ENCODE data around the gene ZCCHC4.
"Not testable (repeated sequence)": the region's sequence is repeated elsewhere in the genome, so short reads cannot be mapped to it uniquely, and the experiment has no call there.

The ZCCHC4 gene

GRCh38 chr4:25320773-25321172, 8.2 kb downstream of the ZCCHC4 start:
- DNase-seq (ENCODE audit: extremely low read depth in 1 of 2, low read depth in 1 of 2), result no peak

DNA sequence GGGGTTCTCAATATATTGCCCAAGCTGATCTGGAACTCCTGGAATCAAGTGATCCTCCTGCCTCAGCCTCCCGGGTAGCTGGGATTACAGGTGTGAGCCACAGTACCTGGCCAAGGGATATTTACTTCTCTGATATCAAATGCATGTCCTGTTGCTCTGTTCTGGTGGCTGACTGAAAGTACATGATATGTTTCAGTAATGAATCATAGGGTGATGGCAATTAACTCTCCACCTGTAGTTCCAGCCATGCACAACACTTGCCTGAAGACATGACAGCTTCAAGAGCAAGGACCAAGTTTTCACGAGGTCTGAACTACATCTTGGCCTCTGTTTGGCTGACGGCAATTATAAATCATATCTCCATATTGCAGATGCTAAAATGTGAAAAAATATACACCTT, 9.1 kb downstream of the ZCCHC4 start:
- DNase-seq (ENCODE audit: extremely low read depth in 1 of 2, low read depth in 1 of 2), result no peak

- not testable (repeated sequence) for DNase-seq (ENCODE audit: extremely low read depth in 1 of 2, low read depth in 1 of 2)
Measured at GRCh38 chr4:25328463-25328862, 15.9 kb downstream of the ZCCHC4 start.

- DNase-seq (ENCODE audit: extremely low read depth in 1 of 2, low read depth in 1 of 2), result no peak
Measured at GRCh38 chr4:25330335-25330734, 17.8 kb downstream of the ZCCHC4 start.

DNA sequence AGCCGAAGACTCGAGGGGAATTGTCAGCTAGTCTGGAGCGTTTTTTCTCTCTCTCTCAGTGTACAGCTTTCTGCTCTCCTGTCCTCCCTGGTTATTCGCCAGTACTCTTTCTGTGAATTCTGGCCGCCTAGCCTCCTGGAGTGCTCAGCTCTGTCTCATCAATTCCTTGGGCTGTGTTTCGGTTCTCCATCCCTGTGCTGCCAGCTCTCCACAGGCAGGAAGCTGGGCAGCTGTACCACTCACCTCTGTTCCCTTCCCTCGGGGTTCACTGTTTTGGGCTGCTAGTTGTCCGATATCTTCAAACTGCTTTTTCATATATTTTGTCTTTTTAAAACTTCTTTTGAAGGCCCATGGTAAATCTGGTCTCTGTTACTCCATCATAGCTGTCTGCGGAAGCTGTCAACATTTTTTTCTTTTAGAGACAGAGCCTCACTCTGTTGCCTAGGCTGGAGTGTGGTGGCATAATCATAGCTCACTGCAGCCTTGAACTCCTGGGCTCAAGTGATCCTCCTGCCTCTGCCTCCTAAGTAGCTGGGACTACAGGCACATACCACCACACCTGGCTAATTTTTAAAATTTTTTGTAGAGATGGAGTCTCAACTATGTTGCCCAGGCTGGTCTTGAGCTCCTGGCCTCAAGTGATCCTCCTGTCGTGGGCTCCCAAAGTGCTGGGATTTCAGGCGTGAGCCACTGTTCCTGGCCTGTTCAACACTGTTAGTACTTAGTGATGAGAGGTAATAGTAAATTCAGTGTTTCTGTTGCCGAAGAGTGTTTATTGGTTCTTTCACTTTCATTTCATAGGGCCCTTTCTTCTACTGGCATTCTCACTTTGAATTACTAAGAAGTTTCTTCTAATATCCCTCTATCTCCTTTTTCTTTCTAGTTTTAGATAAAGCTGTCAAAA, 18.6 kb downstream of the ZCCHC4 start:
- DNase-seq (ENCODE audit: extremely low read depth in 1 of 2, low read depth in 1 of 2), result no peak

GRCh38 chr4:25343671-25344070, 31.1 kb downstream of the ZCCHC4 start:
- no peak for DNase-seq (ENCODE audit: extremely low read depth in 1 of 2, low read depth in 1 of 2)

DNA sequence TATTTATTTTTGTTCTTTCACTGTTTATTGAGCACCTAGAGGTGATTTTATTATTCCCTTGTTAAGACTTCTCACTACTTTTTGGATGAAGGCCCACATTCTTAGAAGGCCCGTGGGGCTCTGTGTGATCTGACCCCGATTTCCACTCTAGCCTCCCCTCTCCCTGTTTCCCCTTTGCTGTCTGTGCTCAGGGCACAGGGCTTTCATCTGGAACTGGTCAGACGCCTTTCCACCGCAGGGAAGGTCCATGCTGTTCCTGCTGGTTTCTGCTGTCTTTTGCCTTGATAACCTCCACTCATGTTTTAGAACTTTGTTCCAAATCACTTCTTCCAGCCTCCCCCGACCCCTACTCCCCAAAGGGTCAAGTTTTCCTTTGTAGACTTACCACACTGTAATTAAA, 33.2 kb downstream of the ZCCHC4 start:
- no peak for DNase-seq (ENCODE audit: extremely low read depth in 1 of 2, low read depth in 1 of 2)

DNA sequence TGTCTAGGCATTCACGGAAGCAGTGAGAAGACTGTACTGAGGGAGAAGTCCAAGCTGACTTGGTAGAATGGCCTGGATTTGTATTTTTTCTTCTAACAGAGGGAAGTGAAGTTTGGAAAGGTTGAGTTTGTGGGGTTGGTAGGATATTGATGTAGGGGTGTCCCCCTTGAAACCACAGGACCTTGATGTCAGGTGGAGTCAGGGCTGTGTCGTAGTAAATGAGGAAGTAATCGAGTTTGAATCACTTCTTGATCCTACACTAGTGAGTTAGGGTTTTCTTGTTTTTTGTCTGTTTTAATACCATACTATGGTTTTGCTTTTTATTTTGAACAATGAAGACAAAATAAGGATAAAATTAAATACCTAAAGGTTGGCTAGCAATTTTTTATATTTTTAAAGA, 34.3 kb downstream of the ZCCHC4 start:
- DNase-seq (ENCODE audit: extremely low read depth in 1 of 2, low read depth in 1 of 2), result no peak

- DNase-seq (ENCODE audit: extremely low read depth in 1 of 2, low read depth in 1 of 2), result no peak
Measured at GRCh38 chr4:25347473-25347872, 34.9 kb downstream of the ZCCHC4 start.

DNA sequence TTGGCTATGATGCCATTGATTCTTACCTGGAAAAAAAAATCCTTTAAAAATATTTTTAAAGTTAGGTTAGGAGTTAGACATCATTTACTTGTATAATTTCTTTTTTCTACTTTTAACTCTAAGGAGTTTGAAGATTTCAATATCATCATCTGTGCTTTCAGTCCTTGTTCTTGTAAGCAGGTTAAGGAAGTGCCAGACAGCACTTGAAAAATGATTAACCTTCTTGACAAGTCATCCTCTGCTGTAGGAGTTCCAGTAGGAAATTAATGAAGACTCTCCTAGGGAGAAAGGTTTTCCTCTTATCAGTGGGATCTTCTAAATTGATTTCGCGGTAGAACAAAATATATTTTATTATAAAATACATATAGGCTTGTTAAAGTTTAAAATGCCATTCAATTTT, 35.4 kb downstream of the ZCCHC4 start:
- no peak for DNase-seq (ENCODE audit: extremely low read depth in 1 of 2, low read depth in 1 of 2)

DNA sequence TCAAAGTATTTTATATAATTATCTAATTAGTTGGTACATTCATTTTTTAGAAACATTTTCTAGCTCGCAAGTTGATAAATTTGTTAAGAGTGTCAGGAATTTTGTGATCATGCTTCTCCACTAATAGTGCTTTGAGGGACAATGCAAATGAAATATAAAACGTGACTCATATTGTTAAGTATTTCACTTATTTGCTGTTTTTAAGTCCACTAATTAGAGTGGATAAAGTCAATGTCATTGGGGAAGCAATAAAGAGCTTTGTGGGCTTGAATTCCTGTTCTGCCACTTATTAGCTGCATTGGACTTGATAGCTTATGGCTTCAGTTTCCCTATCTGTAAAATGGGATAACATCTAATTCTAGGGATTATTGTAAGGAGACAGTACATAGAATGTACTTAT, 38.0 kb downstream of the ZCCHC4 start:
- no peak for DNase-seq (ENCODE audit: extremely low read depth in 1 of 2, low read depth in 1 of 2)

DNA sequence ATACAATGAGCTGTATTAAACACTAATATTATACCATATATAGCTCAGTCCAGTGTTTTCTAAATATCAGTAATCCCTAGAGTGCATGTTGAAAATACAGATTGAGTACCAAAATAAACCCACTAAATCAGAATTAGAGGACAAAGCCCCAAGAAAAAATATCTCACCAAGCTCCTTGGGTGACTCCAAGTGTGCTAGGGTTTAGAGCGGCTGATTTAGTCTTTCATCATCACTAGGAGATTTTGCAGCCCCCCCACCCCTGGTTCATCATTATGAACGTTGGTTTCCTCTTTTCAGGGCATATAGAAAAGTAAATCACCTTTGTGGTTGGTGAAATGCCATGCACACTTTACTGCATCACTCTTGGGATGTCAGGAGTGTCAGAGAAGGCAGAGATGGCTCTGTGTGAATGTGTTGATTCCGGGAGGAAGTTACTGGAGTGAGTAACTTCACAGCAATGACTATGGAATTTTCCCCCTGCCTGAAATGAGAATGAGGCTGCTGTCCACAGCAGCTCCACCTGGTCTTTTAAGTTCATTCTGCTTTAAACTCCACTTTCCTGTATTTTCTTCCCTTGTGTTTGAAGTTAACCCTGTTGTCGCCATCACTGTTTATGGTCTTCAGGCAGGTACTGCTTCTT, 39.3 kb downstream of the ZCCHC4 start:
- no peak for DNase-seq (ENCODE audit: extremely low read depth in 1 of 2, low read depth in 1 of 2)

GRCh38 chr4:25356068-25356467, 43.5 kb downstream of the ZCCHC4 start:
- no peak for DNase-seq (ENCODE audit: extremely low read depth in 1 of 2, low read depth in 1 of 2)

DNA sequence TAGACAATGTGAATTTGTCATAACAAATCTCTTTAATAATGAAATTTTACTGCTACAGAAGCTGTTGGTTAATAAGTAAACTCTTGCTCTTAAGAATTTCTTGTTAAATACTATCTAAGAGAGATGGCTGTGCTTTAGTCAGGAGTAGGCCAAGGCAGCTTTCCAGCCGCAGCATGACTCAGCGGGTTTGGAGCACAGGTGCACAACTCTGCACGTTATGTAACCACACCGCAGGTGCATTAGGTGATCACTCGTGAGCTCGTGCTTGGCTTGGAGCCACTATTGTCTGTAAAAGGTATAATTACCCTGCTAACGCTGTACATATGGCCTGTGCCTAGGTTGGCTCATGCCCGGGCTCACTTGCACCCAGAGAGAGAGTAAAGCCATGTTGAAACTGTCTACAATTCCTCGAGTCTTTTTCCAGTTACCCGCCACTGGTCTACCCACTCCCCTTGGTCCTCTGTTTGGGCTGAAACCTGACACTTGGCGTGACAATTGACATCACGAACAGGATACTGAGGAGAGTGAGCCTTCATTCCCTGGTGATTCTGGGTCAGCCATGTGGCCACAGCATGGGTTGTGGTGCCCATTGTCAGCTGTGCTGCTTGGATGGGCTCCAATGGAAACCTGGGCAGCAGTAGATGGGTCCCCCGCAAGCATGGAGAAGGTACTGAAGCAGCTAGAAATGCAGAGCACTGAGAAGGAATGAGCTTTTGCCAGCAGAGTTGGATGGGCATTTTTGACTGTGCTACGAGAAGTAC, 46.1 kb downstream of the ZCCHC4 start:
- DNase-seq (ENCODE audit: extremely low read depth in 1 of 2, low read depth in 1 of 2), result no peak

GRCh38 chr4:25361253-25361652, 48.7 kb downstream of the ZCCHC4 start:
- DNase-seq (ENCODE audit: extremely low read depth in 1 of 2, low read depth in 1 of 2), result no peak

- DNase-seq (ENCODE audit: extremely low read depth in 1 of 2, low read depth in 1 of 2), result no peak
Measured at GRCh38 chr4:25367004-25367621, 54.5 kb downstream of the ZCCHC4 start.

GRCh38 chr4:25367877-25368276, 55.3 kb downstream of the ZCCHC4 start:
- no peak for DNase-seq (ENCODE audit: extremely low read depth in 1 of 2, low read depth in 1 of 2)

GRCh38 chr4:25368315-25368714, 55.7 kb downstream of the ZCCHC4 start:
- no peak for DNase-seq (ENCODE audit: extremely low read depth in 1 of 2, low read depth in 1 of 2)

DNA sequence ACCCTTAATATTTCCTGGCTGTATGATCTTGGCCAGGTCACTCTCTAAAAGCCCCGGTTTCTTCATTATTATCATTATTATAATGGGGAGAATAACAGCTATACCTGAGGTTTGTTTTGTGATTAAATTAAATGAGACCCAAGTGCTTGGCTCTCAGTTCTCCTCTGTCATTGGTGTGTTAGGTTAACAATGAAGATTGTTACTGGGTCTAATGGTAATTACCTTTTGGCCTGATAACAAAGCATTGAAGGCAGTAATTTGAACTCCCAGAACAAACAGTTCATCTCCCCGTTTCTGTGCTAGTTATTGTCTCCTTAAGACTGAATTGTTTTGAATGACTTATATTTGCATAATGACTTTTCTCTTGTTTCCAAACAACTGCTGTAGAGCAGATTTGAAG, 57.7 kb downstream of the ZCCHC4 start:
- DNase-seq (ENCODE audit: extremely low read depth in 1 of 2, low read depth in 1 of 2), result no peak

DNA sequence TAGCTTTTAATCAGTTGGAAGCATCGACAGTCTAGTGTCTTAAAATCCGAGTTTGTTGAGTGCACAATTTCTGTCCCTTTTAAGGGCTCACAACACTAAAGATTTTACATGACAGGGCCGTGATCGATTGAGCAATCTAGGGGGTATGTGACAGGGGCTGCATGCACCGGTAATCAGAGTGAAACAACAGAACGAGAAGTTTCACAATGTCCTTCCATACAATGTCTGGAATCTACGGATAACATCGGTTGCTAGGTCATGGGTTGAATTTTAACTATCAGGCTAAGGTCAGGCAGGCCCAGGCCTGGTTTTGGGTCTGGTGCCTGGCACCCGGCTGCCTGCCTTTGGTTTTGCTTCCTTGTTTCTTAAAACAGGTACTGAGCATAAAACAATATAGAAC, 60.0 kb downstream of the ZCCHC4 start:
- not testable (repeated sequence) for DNase-seq (ENCODE audit: extremely low read depth in 1 of 2, low read depth in 1 of 2)
